PFSK-1 (cell line): ENCODE data around the gene ZFP36.

Experiments used
- FOXP2 ChIP-seq: optimal IDR thresholded peaks from 2 replicates; pipeline ENCODE3; 2011; ENCODE audit warnings: borderline replicate concordance, control low read depth, inconsistent platforms; ENCODE audit not compliant: insufficient read depth; ENCODE audit errors: extremely low read length, extremely low read depth
- POLR2AphosphoS5 ChIP-seq: IDR thresholded peaks from 2 replicates; pipeline ENCODE4 v1.6.1; 2012; ENCODE audit warnings: low read depth, mild to moderate bottlenecking, control low read depth, low read length, moderate library complexity
- REST ChIP-seq, 2 experiments: IDR thresholded peaks; 2 replicates each; pipeline versions ENCODE4 v1.6.1 to v1.8.0; 2011 to 2012; ENCODE audit warnings: low read depth in 2 of 2, low read length in 2 of 2, control low read depth in 1 of 2, inconsistent platforms in 1 of 2, mild to moderate bottlenecking in 1 of 2, moderate library complexity in 1 of 2; ENCODE audit not compliant: insufficient read depth in 1 of 2
- SIN3A ChIP-seq: IDR thresholded peaks from 2 replicates; pipeline ENCODE4 v1.6.1; 2012; ENCODE audit warnings: mild to moderate bottlenecking, low read length, moderate library complexity, borderline replicate concordance; ENCODE audit not compliant: insufficient read depth
- TAF1 ChIP-seq: IDR thresholded peaks from 2 replicates; pipeline ENCODE4 v1.6.1; 2012; ENCODE audit warnings: low read length, control low read depth, borderline replicate concordance; ENCODE audit not compliant: insufficient read depth

ZFP36 gene

GRCh38 chr19:39365531-39365930 lies 41.1 kb upstream of the ZFP36 start:
- TF ChIP-seq SIN3A (no peak), FOXP2 (no peak)

GRCh38 chr19:39369200-39369599 lies 37.4 kb upstream of the ZFP36 start:
- TF ChIP-seq TAF1: no peak
- no peak for TF ChIP-seq REST (IDR thresholded peaks at IDR 0.05; ENCODE audit: insufficient read depth in 1 of 2, low read depth in 2 of 2, low read length in 2 of 2)
- TF ChIP-seq SIN3A: no peak
- no peak for TF ChIP-seq FOXP2

- TF ChIP-seq SIN3A: no peak
- TF ChIP-seq FOXP2: no peak
- TF ChIP-seq POLR2AphosphoS5: no peak
- no peak for TF ChIP-seq REST (IDR thresholded peaks at IDR 0.05; ENCODE audit: insufficient read depth in 1 of 2, low read depth in 2 of 2, low read length in 2 of 2)
- TF ChIP-seq TAF1: no peak
These were observed 35.9 kb upstream of the ZFP36 start for GRCh38 chr19:39370735-39371134.

GRCh38 chr19:39372047-39372802 lies 34.4 kb upstream of the ZFP36 start:
- TF ChIP-seq SIN3A (no peak), REST (IDR thresholded peaks at IDR 0.05; ENCODE audit: insufficient read depth in 1 of 2, low read depth in 2 of 2, low read length in 2 of 2) (no peak), FOXP2 (no peak), TAF1 (no peak), POLR2AphosphoS5 (no peak)

GRCh38 chr19:39372941-39373340 lies 33.7 kb upstream of the ZFP36 start:
- no peak for TF ChIP-seq SIN3A
- no peak for TF ChIP-seq REST (IDR thresholded peaks at IDR 0.05; ENCODE audit: insufficient read depth in 1 of 2, low read depth in 2 of 2, low read length in 2 of 2)
- TF ChIP-seq TAF1: no peak
- TF ChIP-seq POLR2AphosphoS5: no peak
- no peak for TF ChIP-seq FOXP2
